Measurements from ENCODE around the gene RMRP. TPM values are rescaled to one million over a fixed set of nuclear protein-coding genes. Genes with fewer than 3 reads are reported as not detected.
A peak's percentile ranks its signal among the peaks of the same experiment; 100 is the strongest.
"Not testable (repeated sequence)": the region's sequence is repeated elsewhere in the genome, so short reads cannot be mapped to it uniquely, and the experiment has no call there.

Gene RMRP
- total RNA-seq, 2 experiments from 2014 or later, result 12,624 to 26,575 TPM

DNA sequence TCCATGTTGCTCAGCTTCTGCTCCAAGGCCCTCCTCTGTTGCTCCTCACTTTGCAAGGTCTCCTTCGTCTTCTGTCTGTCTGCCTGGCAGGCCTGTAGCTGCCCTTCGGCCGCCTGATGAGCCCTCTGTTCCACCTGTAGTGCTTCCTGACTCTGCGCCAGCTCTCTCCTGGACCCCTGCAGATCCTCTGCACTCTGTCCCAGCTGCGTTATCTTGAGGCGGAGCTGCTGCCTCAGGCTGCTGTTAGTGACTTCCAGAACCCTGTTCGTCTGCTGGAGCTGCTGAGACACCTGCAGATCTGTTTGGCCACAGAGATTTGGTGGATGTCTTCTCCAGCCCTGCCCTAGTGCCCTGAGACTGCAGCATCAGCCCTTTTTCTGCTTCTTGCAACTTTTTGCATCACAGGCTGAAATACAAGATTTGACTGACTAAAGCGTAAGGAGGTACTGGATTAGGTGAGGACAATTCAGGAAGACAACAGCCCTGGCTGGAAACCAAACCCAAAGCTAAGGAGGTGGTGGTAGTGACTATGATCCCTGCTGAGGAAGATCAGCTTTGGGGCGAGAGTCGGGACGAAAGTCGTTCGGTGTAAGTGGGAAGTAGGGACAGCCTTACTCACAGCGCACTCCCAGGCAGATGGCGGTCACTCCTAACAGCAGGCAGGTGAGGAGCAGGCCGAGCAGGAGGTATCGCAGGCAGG is 41.7 kb downstream of the RMRP start:
- peaks cover 33% of the 10 kb centered on the region for H3K36me3 ChIP-seq (ENCODE audit: insufficient read depth, low read length)
- intact Hi-C loops (cut with micrococcal nuclease; ENCODE audit: unreplicated experiment), result loop anchor here (5.0 kb wide), 2 partner anchors 141 to 499 kb away; partner anchors contain the start of gene ATOSB
- TF ChIP-seq EZH2phosphoT487 (IDR thresholded peaks at IDR 0.05; ENCODE audit: borderline replicate concordance, low read depth, low read length), result no peak
- H4K20me1 ChIP-seq (ENCODE audit: insufficient read depth, low read length), result no peaks in the 10 kb centered on the region
- H3K4me3 ChIP-seq (ENCODE audit: low read depth, low read length, poor library complexity, severe bottlenecking), result peak overlapping the region; percentile 69
- H3K4me1 ChIP-seq (ENCODE audit: insufficient read depth, low read length, poor library complexity, severe bottlenecking), result peaks cover 63% of the 10 kb centered on the region
- peak overlapping the region; percentile 92 for H3K27ac ChIP-seq (ENCODE audit: low read depth, low read length, poor library complexity, severe bottlenecking)
- ChIA-PET CTCF (ENCODE audit: unreplicated experiment) (interaction anchor here (0.8 to 1.1 kb wide), 3 partner anchors 16 to 112 kb away, joined by 3 to 7 read pairs (median 3); no protein-coding TSS in a partner anchor), POLR2A (interaction anchor here (0.5 to 11.0 kb wide), 4 partner anchors 11 to 47 kb away, joined by 3 to 110 read pairs (median 16); partner anchors contain the start of genes ARHGEF39 and SIT1)
- no peaks in the 10 kb centered on the region for H3K9me3 ChIP-seq (ENCODE audit: low read length)
- peaks cover 6% of the 10 kb centered on the region; the same call in 1 of the 2 replicates for H3K79me2 ChIP-seq (ENCODE audit: insufficient read depth, low read depth, low read length)
- DNase-seq (ENCODE audit: low spot score), result no peak
- no TSS peak for BruUV-seq (replicated peaks)
- H3K4me2 ChIP-seq (ENCODE audit: low read length), result peak overlapping the region; percentile 90
- H2AFZ ChIP-seq (ENCODE audit: low read length), result peak overlapping the region; percentile 25; the same call in 1 of the 2 replicates
- no peaks in the 10 kb centered on the region for H3K9me2 ChIP-seq (ENCODE audit: insufficient read depth, low read length)

DNA sequence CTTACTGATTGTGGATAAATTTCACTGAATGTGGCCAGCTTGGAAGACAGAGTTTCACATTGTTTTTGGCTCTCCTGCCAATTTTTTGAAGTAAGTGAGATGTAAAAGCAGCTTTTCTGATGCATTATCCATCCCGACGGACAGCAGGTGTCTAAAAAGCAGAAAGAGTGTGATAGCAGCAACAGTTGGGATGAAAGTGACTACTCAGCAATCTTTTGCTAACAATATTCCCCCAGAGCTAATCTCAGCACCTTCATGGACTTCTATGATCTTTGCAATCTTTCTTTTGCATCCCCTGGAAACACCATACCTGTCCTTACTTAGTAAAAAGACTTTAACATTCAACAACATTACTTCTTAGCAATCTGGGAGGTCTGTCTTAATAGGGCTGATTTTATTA is 45.0 kb downstream of the RMRP start:
- BruUV-seq (replicated peaks), result no TSS peak
- Histone ChIP-seq H3K4me3 (ENCODE audit: low read depth, low read length, poor library complexity, severe bottlenecking) (no peak overlapping the region), H3K36me3 (ENCODE audit: insufficient read depth, low read length) (peaks cover 63% of the 10 kb centered on the region), H4K20me1 (ENCODE audit: insufficient read depth, low read length) (no peaks in the 10 kb centered on the region), H3K79me2 (ENCODE audit: insufficient read depth, low read depth, low read length) (peaks cover 5% of the 10 kb centered on the region; the same call in 1 of the 2 replicates), H3K9me2 (ENCODE audit: insufficient read depth, low read length) (no peaks in the 10 kb centered on the region), H3K9me3 (ENCODE audit: low read length) (no peaks in the 10 kb centered on the region), H3K27ac (ENCODE audit: low read depth, low read length, poor library complexity, severe bottlenecking) (no peak overlapping the region), H2AFZ (ENCODE audit: low read length) (no peak overlapping the region), H3K4me1 (ENCODE audit: insufficient read depth, low read length, poor library complexity, severe bottlenecking) (peaks cover 32% of the 10 kb centered on the region), H3K4me2 (ENCODE audit: low read length) (no peak overlapping the region)
- ChIA-PET POLR2A (interaction anchor here (0.6 to 1.7 kb wide), 4 partner anchors 34 to 73 kb away, joined by 3 read pairs; partner anchors contain the start of gene SIT1), CTCF (ENCODE audit: unreplicated experiment) (interaction anchor here (1.0 kb wide), 1 partner anchor 7 kb away, joined by 3 read pairs; no protein-coding TSS in a partner anchor)
- intact Hi-C loops (cut with micrococcal nuclease; ENCODE audit: unreplicated experiment), result no loop called here
- DNase-seq (ENCODE audit: low spot score), result no peak
- no peak for TF ChIP-seq EZH2phosphoT487 (IDR thresholded peaks at IDR 0.05; ENCODE audit: borderline replicate concordance, low read depth, low read length)
- TF ChIP-seq, protein P1, sequence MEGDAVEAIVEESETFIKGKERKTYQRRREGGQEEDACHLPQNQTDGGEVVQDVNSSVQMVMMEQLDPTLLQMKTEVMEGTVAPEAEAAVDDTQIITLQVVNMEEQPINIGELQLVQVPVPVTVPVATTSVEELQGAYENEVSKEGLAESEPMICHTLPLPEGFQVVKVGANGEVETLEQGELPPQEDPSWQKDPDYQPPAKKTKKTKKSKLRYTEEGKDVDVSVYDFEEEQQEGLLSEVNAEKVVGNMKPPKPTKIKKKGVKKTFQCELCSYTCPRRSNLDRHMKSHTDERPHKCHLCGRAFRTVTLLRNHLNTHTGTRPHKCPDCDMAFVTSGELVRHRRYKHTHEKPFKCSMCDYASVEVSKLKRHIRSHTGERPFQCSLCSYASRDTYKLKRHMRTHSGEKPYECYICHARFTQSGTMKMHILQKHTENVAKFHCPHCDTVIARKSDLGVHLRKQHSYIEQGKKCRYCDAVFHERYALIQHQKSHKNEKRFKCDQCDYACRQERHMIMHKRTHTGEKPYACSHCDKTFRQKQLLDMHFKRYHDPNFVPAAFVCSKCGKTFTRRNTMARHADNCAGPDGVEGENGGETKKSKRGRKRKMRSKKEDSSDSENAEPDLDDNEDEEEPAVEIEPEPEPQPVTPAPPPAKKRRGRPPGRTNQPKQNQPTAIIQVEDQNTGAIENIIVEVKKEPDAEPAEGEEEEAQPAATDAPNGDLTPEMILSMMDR (conservative IDR thresholded peaks at IDR 0.05; ENCODE audit: low read length), result no peak

DNA sequence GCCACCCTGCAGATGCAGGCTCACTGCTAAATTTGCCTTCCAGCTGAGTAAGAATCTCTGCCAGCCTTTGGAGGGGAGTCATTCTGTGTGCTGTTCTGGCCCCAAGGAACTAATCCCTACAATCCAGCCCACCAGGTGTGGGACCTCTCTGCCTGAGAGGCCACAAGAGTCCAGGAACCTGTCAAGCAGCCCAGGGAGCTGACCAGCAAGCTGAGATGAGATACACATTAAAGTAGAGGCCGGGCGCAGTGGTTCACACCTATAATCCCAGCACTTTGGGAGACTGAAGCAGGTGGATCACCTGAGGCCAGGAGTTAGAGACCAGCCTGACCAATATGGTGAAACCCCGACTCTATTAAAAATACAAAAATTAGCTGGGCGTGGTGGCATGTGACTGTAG is 45.8 kb downstream of the RMRP start:
- H3K27ac ChIP-seq (ENCODE audit: low read depth, low read length, poor library complexity, severe bottlenecking); H3K79me2 ChIP-seq (ENCODE audit: insufficient read depth, low read depth, low read length); H3K4me2 ChIP-seq (ENCODE audit: low read length); intact Hi-C loops (cut with micrococcal nuclease; ENCODE audit: unreplicated experiment); BruUV-seq (replicated peaks); H2AFZ ChIP-seq (ENCODE audit: low read length); H3K4me3 ChIP-seq (ENCODE audit: low read depth, low read length, poor library complexity, severe bottlenecking); H4K20me1 ChIP-seq (ENCODE audit: insufficient read depth, low read length); H3K9me2 ChIP-seq (ENCODE audit: insufficient read depth, low read length); DNase-seq (ENCODE audit: low spot score); H3K9me3 ChIP-seq (ENCODE audit: low read length): not testable (repeated sequence)
- H3K4me1 ChIP-seq (ENCODE audit: insufficient read depth, low read length, poor library complexity, severe bottlenecking), result peaks cover 25% of the 10 kb centered on the region
- POLR2A ChIA-PET, result interaction anchor here (0.6 to 1.2 kb wide), 5 partner anchors 34 to 103 kb away, joined by 3 to 5 read pairs (median 3); partner anchors contain the start of gene SIT1
- H3K36me3 ChIP-seq (ENCODE audit: insufficient read depth, low read length), result peaks cover 70% of the 10 kb centered on the region
- CTCF ChIA-PET (ENCODE audit: unreplicated experiment), result interaction anchor here (1.0 to 1.5 kb wide), 2 partner anchors 8 to 76 kb away, joined by 3 to 4 read pairs; no protein-coding TSS in a partner anchor
